ENCODE data around the gene RAB3D.
"Not testable (repeated sequence)": the region's sequence is repeated elsewhere in the genome, so short reads cannot be mapped to it uniquely, and the experiment has no call there.

Gene RAB3D

GRCh38 chr19:11365557-11366117 lies 26.2 kb upstream of the RAB3D start:
- no peak for DNase-seq

- DNase-seq, result no peak
These were observed 25.5 kb upstream of the RAB3D start for GRCh38 chr19:11364935-11365334.

GRCh38 chr19:11364296-11364904 lies 24.9 kb upstream of the RAB3D start:
- DNase-seq, result no peak

GRCh38 chr19:11363881-11364280 lies 24.4 kb upstream of the RAB3D start:
- DNase-seq, result no peak

GRCh38 chr19:11361771-11362731 lies 22.6 kb upstream of the RAB3D start:
- no peak for DNase-seq

GRCh38 chr19:11361037-11361770 lies 21.7 kb upstream of the RAB3D start:
- DNase-seq, result no peak

- no peak for DNase-seq
These were observed 20.0 kb upstream of the RAB3D start for GRCh38 chr19:11359421-11359820.

- DNase-seq, result no peak
These were observed 17.5 kb upstream of the RAB3D start for GRCh38 chr19:11356676-11357550.

- DNase-seq, result no peak
These were observed 16.6 kb upstream of the RAB3D start for GRCh38 chr19:11356074-11356397.

- DNase-seq, result peak; percentile 47
These were observed 16.0 kb upstream of the RAB3D start, which contains the start of gene PLPPR2 for GRCh38 chr19:11355160-11356073. Gene PLPPR2 (plus strand): TSS chr19:11355432. CDS start chr19:11357674, 2,242 bp downstream.

- not testable (repeated sequence) for DNase-seq
These were observed 14.6 kb upstream of the RAB3D start for GRCh38 chr19:11354102-11354501.

- DNase-seq, result no peak
These were observed 9.7 kb upstream of the RAB3D start for GRCh38 chr19:11349171-11349570.

GRCh38 chr19:11347546-11348039 lies 8.1 kb upstream of the RAB3D start:
- no peak for DNase-seq

- DNase-seq, result peak; percentile 97
These were observed 6.9 kb upstream of the RAB3D start, which contains the start of the genes CCDC159 and TMEM205 for GRCh38 chr19:11346104-11346940. Gene CCDC159 (plus strand): TSS chr19:11346519. CDS start chr19:11346607, 88 bp downstream. Gene TMEM205 (minus strand): TSS chr19:11346268. CDS start chr19:11345619, 649 bp downstream.

GRCh38 chr19:11345122-11345803 lies 5.8 kb upstream of the RAB3D start:
- DNase-seq, result no peak

GRCh38 chr19:11342429-11342828 lies 3.0 kb upstream of the RAB3D start:
- DNase-seq, result no peak

- DNase-seq, result not testable (repeated sequence)
These were observed 626 bp upstream of the RAB3D start for GRCh38 chr19:11340099-11340467.

- no peak for DNase-seq
These were observed 746 bp downstream of the RAB3D start for GRCh38 chr19:11338569-11339253.

Data from NCI-H510A treated with DMSO at 0.1 percent for 48 hours (cell line).